GM19324 (cell line): ENCODE results near the gene SLC1A7.

Experiments
- ATAC-seq: cut with Tn5 transposase; IDR thresholded peaks from one replicate; pipeline ENCODE4 v1.9.1; 2021; ENCODE audit warnings: mild to moderate bottlenecking, moderate library complexity; ENCODE audit not compliant: unreplicated experiment, low FRiP score

Gene SLC1A7

GRCh38 chr1:53117836-53118235 lies 24.6 kb downstream of the SLC1A7 start:
- ATAC-seq: no peak

- no peak for ATAC-seq
These were observed 25.4 kb downstream of the SLC1A7 start for GRCh38 chr1:53116933-53117600.

- no peak for ATAC-seq
These were observed 26.1 kb downstream of the SLC1A7 start for GRCh38 chr1:53116307-53116810.

- no peak for ATAC-seq
These were observed 26.8 kb downstream of the SLC1A7 start for GRCh38 chr1:53115403-53116306.

- no peak for ATAC-seq
These were observed 27.6 kb downstream of the SLC1A7 start for GRCh38 chr1:53114581-53115400.

- ATAC-seq: no peak
These were observed 28.3 kb downstream of the SLC1A7 start for GRCh38 chr1:53114090-53114489.

- no peak for ATAC-seq
These were observed 29.6 kb downstream of the SLC1A7 start for GRCh38 chr1:53112861-53113260.

- ATAC-seq: no peak
These were observed 30.1 kb downstream of the SLC1A7 start for GRCh38 chr1:53112271-53112774.

- no peak for ATAC-seq
These were observed 30.7 kb downstream of the SLC1A7 start for GRCh38 chr1:53111693-53112092.

- ATAC-seq: no peak
These were observed 31.3 kb downstream of the SLC1A7 start for GRCh38 chr1:53111073-53111556.

- no peak for ATAC-seq
These were observed 31.9 kb downstream of the SLC1A7 start for GRCh38 chr1:53110370-53111072.

- ATAC-seq: no peak
These were observed 33.5 kb downstream of the SLC1A7 start for GRCh38 chr1:53108646-53109580.

GRCh38 chr1:53107570-53108322 lies 34.7 kb downstream of the SLC1A7 start:
- ATAC-seq: no peak

GRCh38 chr1:53107090-53107489 lies 35.3 kb downstream of the SLC1A7 start:
- no peak for ATAC-seq

- no peak for ATAC-seq
These were observed 38.0 kb downstream of the SLC1A7 start for GRCh38 chr1:53104289-53104913.

GRCh38 chr1:53094533-53094919 lies 47.9 kb downstream of the SLC1A7 start:
- no peak for ATAC-seq

- ATAC-seq: no peak
These were observed 48.5 kb downstream of the SLC1A7 start for GRCh38 chr1:53093778-53094532.
